GM21447 (cell line): Measurements from ENCODE around the gene TSPAN9.

Experiments
- ATAC-seq: cut with Tn5 transposase; IDR thresholded peaks from one replicate; pipeline ENCODE4 v1.9.1; 2021; ENCODE audit not compliant: unreplicated experiment

TSPAN9 gene

DNA sequence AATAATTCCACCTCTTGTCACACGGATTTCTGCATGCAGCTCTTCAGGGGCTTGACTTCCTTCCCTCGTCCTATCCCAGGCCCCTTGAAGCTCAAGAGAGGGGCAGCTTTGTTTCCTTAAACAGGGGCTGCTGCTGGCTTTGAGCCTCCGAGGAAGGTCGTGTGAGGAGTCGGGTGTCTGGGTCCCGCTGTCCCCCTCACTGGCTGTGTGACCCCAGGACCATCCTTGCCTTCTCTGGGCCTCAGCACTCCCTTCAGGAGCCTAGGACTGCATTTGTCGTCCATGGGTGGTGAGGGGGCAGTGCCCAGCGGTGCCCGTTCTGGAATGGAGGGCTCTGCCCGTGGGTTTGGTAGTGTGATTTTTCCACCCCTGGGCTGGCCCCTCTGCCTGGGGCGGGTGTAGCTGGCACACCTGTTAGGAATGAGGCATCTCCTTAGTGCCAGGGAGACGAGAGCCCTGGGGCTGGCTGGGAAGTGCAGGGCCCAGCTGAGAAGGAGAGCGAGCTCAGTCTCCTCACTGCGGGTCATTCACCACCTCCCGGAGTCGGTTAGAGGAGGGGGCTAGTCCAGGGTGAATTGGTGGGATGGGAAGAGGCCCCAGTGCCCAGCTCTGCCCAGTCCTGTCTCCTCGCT lies 60.8 kb downstream of the TSPAN9 start:
- no peak for ATAC-seq

- no peak for ATAC-seq
Measured at GRCh38 chr12:3138941-3139511, 61.8 kb downstream of the TSPAN9 start.

GRCh38 chr12:3139760-3140159 lies 62.6 kb downstream of the TSPAN9 start:
- no peak for ATAC-seq

- no peak for ATAC-seq
Measured at GRCh38 chr12:3140284-3140683, 63.1 kb downstream of the TSPAN9 start.

DNA sequence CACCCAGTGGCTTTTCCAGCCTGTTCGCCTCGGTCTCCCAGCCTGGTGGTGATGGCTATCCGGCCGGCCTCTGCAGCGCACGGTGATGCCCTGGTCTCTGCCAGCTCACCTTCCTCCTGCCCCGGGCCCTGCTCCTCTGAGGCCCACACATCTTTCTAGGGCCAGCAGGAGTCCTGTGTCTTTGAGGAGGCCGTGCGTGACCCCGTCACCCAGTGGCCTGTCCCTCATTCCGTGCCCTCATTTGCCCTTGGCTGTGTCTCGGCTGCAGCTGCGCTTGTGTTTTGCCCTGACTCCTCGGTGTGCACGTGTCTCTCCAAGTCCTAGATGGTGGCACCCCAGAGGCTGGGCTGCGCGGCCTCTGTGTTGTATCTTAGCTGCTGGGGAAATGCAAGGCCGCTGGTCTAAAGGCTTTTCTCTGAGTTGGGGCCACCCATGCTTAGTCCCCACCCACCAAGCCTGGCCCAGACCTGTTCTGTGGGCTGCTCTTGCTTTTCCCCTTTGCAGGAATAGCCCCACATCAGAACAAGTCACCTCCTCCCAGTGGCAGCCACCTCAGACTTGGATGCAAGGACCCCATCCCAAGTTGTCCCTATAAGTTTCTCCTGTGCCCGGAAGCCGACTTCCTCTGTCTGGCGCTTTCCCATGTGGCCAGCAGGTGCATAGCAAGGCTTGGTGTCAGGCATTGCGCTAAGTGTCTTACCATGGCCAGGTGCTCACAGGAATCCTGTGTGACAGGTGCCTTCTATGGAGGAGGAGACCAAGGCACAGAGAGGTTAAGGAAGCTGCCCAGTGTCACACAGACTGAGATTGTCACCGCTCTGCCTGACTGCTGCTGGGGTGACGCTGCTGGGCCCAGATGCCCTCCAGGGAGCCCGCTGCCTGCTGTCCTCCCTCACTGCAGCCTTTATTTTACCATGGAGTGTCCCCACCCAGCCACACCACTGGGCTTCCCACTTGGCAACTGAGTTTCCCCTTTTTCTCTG lies 64.5 kb downstream of the TSPAN9 start:
- no peak for ATAC-seq

GRCh38 chr12:3142386-3142785 lies 65.2 kb downstream of the TSPAN9 start:
- ATAC-seq, result no peak

- no peak for ATAC-seq
Measured at GRCh38 chr12:3144495-3144894, 67.3 kb downstream of the TSPAN9 start.

DNA sequence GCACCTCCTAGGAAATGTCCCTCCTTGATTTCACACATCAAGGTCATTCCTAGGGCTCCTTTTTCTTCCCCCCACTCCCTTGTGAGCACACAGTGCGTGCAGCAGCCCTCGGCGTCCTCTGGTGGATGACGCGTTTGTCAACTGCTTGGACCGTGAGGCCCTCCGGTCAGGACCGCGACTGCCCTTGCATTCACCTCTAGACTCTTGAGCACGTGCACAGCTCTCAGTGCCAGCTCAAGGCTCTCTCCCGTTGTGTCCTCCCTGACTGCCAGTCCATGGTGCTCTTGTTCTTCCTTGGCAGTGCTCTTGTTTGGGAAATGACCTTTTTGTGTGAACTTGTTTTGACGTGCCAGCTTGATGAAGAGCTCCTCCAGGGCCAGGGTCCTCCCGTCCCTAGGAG lies 67.9 kb downstream of the TSPAN9 start:
- ATAC-seq, result no peak

DNA sequence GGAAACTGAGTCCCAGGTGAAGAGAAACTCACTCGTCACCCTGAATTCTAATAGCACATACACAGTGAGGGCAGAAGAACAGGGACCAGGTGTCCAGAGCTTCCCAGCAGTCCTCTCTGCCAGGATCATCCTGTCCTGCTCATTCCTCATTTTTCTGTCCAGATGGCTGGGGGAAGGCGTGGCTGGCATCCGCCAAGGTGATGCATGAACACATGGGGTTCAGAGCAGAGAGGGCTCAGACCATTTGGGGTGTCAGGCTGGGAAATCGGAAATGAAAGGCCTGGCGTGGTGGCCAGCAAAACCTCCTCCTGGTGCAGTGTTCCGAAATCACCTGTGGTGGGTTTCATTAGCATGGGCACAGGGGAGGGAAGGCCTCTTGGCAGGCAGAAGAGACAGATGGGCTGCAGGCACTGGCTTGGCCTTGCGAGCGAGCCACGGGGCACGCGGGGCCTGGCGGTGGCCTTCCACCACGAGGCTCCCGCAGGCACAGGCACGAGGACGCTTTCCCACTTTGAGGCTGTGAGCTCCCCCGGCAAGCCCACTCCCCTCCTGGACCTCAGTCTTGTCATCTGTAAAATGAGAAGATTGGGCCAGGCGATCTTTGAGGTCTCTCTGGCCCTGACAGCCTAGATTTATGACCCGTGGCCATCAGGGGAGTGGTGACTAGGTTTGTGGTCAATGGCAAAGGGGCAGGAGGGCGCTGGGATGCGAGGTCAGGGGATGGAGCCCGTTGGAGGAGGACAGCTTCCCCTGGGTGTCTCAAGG lies 68.5 kb downstream of the TSPAN9 start:
- ATAC-seq, result no peak

- no peak for ATAC-seq
Measured at GRCh38 chr12:3147260-3147659, 70.1 kb downstream of the TSPAN9 start.

DNA sequence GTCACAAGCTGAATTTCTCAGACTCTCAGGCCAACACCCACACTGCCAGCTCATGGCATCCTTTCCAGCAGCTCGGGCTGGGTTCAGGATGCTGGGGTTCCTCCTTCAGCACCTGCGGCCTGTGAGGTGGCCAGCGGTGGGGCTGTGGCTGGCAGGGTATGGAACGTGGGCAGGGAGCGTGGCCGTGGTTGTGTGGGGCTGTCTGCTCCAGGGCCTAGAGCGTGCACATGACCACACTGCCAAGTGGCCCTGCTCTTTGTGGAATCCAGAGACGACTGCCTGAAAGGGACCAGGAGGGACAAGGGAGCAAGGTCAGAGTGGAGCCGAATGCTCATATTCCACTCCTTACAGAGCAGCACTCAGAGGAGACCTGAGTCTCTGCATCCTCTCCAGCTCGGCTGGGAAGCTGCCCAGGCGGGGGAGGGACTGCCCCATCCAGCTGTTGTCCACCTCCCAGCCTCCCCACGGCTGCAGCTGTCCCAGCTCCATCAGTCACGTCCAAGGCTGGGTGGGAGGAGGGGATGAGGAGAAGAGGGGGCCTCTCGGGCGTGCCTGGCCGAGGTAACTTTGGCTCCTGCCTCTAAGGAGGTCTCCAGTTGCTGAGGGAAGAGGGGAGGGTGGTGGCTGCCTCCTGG lies 71.3 kb downstream of the TSPAN9 start:
- ATAC-seq, result no peak

- ATAC-seq, result no peak
Measured at GRCh38 chr12:3149515-3150307, 72.5 kb downstream of the TSPAN9 start.

- no peak for ATAC-seq
Measured at GRCh38 chr12:3150308-3150670, 73.1 kb downstream of the TSPAN9 start.

GRCh38 chr12:3150931-3151835 lies 74.0 kb downstream of the TSPAN9 start:
- ATAC-seq, result no peak

- no peak for ATAC-seq
Measured at GRCh38 chr12:3152011-3152511, 74.9 kb downstream of the TSPAN9 start.

DNA sequence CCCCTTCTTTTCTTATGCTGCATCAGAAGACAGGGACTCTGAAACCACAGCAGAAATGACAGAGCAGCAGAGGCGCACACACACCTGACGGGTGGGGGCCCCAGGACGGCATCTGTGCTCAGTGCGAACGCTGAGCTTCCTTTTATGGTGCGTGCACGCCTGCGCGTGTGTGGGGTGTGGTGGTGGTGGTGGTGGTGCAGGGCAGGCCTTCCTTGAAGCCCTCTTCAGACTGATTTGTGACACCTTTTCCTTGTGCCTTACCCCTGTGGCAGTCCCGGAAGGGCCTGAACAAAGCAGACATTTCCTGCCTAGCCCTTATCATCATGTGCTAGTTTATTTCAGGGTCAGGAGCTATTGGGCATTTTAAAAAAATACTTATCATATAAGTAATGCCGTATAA lies 75.7 kb downstream of the TSPAN9 start:
- ATAC-seq, result no peak

- no peak for ATAC-seq
Measured at GRCh38 chr12:3154006-3154405, 76.8 kb downstream of the TSPAN9 start.

DNA sequence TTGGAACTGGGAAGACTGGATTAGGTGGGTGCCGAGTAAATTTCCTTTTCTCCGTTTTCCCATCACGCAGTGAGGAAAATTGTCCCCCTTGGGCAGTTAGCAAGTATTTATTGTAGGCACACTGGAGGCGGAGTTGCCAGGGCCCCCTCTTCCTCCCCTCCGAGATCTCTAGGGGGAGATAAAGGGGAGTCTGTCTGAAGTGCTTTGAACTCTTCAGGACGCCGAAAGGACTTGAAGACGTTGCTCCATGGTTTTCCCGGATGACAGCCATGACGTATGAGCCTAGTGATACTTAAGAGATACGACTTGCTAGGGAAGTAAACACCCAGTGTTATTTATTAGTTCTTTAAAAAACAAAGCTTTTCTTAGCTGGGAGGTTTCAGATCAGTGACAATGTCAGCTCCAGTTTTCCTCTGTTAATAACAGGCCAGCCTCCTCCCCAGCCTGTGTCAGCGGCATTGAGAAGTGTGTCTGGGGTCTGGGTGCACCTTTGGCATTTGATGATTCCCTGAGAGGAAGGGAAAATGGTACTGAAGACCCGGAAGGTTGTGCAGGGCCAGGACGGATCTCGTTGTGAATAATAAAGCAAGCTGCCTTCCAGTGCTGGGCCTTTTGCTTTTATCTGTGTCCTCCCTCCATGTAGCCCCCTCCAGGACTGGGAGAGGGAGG lies 78.7 kb downstream of the TSPAN9 start:
- no peak for ATAC-seq
